Mucosa of rectum (tissue), 2 donors: ENCODE data around the gene APBA1.

Experiments used
- H3K27ac ChIP-seq, 2 donors: one replicate each; pipeline ENCODE4 v1.7.0; 2013; ENCODE audit warnings: inconsistent platforms in 2 of 2, low read depth in 2 of 2, low read length in 2 of 2
- H3K27me3 ChIP-seq, 2 donors: one replicate each; pipeline ENCODE4 v1.7.0; 2013; ENCODE audit warnings: low read length in 2 of 2; ENCODE audit not compliant: control insufficient read depth in 2 of 2, insufficient read depth in 2 of 2
- H3K36me3 ChIP-seq, 2 donors: one replicate each; pipeline ENCODE4 v1.7.0; 2013; ENCODE audit warnings: low read length in 2 of 2; ENCODE audit not compliant: control insufficient read depth in 2 of 2, insufficient read depth in 2 of 2
- H3K4me1 ChIP-seq, 2 donors: one replicate each; pipeline ENCODE4 v1.7.0; 2013; ENCODE audit warnings: low read length in 2 of 2, mild to moderate bottlenecking in 1 of 2; ENCODE audit not compliant: control insufficient read depth in 2 of 2, insufficient read depth in 2 of 2
- H3K4me3 ChIP-seq, 2 donors: one replicate each; pipeline ENCODE4 v1.7.0; 2013; ENCODE audit warnings: low read length in 2 of 2
- H3K9ac ChIP-seq, 2 donors: one replicate each; pipeline ENCODE4 v1.7.0; 2013; ENCODE audit warnings: low read length in 2 of 2, low read depth in 1 of 2, mild to moderate bottlenecking in 1 of 2
- H3K9me3 ChIP-seq, 2 donors: one replicate each; pipeline ENCODE4 v1.7.0; 2013; ENCODE audit warnings: low read length in 2 of 2; ENCODE audit not compliant: control insufficient read depth in 2 of 2
- donor health status: healthy.
- donor health status: Normal muscosa, but diverticular disease.

The APBA1 gene

DNA sequence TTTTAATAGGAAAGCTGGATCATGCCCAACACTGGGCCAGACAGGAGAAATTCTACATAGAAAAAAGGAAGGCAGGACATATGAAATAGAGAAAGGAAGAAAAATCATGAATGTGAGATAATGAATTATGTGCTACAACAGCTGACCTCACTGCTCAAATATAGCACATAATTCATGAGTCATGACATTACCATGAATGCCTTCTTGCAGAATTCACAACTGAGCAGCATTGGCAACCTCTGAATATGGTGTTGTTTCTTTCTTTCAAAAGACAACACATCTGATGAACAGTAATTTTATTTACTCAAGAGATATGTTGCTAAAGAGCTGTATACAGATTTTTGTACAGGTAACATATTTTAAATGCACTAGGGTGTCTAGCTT, 34.4 kb downstream of the APBA1 start:
- no peak overlapping the region for H3K4me3 ChIP-seq
- H3K27ac ChIP-seq, result no peak overlapping the region
- H3K36me3 ChIP-seq, result no peaks in the 10 kb centered on the region
- no peaks in the 10 kb centered on the region for H3K4me1 ChIP-seq
- no peak overlapping the region for H3K9ac ChIP-seq
- H3K9me3 ChIP-seq, result no peaks in the 10 kb centered on the region
- H3K27me3 ChIP-seq, result no peaks in the 10 kb centered on the region

DNA sequence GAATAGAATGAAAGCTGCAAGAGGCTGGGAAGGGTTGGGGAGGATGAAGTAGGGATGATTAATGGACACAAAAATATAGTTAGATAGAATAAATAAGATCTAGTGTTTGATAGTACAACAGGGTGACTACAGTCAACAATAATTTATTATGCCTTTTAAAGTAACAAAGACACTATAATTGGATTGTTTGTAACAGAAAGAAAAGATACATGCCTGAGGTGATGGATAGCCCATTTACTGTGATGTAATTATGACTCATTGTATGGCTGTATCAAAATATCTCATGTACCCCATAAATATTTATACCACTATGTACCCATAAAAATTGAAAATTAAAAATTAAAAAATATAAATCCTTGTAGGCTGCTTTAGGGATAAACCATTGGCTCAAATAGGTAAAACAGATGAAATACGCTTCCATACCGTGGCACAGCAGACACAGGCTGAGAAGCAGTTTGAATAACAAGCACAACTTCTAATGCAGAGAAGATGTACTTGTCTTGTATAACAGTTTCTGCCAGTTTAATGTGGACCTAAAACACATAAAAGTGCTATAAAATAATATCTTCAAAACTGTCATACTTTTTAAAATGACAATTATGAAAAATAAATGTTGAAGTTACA, 34.9 kb downstream of the APBA1 start:
- no peaks in the 10 kb centered on the region for H3K36me3 ChIP-seq
- H3K9me3 ChIP-seq, result no peaks in the 10 kb centered on the region
- H3K4me3 ChIP-seq, result no peak overlapping the region
- H3K27me3 ChIP-seq, result no peaks in the 10 kb centered on the region
- H3K27ac ChIP-seq, result no peak overlapping the region
- no peak overlapping the region for H3K9ac ChIP-seq
- H3K4me1 ChIP-seq, result no peaks in the 10 kb centered on the region

DNA sequence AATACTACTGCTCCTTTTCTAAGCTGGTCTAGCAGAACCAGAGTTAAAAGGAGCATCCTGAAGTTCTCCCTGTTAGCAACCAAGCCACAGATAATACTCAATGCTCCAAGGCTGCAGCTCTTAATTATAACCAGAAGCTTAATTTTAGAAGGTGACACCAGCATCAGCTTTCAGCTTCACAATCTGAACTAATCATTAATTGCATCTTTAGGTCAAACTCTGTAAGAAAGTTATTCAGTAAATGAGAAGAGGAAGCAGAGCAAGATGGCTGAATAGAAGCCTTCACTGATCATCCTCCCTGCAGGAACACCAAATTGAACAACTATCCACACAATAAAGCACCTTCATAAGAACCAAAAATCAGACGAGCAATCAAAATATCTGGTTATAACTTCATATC, 38.5 kb downstream of the APBA1 start:
- H3K4me1 ChIP-seq, result no peaks in the 10 kb centered on the region
- no peak overlapping the region for H3K9ac ChIP-seq
- no peak overlapping the region for H3K4me3 ChIP-seq
- H3K36me3 ChIP-seq, result no peaks in the 10 kb centered on the region
- H3K9me3 ChIP-seq, result no peaks in the 10 kb centered on the region
- no peak overlapping the region for H3K27ac ChIP-seq
- H3K27me3 ChIP-seq, result no peaks in the 10 kb centered on the region

DNA sequence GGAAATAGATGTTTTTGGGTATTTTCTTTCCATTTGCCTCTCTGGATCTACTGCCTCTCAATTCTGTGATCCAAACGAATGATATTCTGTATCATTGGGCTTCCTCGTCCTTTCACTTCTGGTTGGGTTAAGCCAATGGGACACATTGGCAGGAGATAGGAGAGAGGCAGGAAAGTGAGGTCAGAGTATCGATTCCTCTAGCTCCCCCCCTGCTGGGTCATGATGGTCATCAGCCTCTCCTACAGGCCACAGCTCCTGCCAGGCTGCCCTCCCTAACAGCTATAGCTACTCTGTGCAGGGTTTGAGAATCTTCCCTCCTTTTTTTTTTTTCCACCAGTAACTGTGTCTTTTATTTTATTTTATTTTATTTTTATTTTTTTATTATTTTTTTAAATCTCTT, 39.4 kb downstream of the APBA1 start:
- Histone ChIP-seq H3K9me3 (no peaks in the 10 kb centered on the region), H3K27me3 (no peaks in the 10 kb centered on the region), H3K36me3 (no peaks in the 10 kb centered on the region), H3K4me3 (no peak overlapping the region), H3K4me1 (no peaks in the 10 kb centered on the region), H3K27ac (no peak overlapping the region), H3K9ac (no peak overlapping the region)

DNA sequence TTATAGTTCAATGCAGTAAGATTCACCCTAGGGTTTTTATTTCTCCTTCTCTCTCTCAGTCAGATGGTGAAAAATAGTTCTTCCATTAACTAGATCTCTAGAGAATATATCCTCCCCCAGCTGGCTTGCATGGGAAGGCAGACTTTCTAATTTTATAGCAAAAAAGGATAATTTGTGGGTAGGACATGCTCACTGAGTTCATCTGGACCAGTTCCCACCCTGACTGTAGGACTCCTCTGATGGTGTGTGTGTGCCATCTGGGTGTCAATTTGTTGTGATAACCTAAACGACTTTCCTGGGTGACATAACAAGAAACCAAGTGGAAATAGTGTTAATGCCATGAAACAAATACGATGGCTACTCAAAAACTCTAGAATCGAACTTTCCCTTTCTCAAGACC, 44.9 kb downstream of the APBA1 start:
- Histone ChIP-seq H3K9ac (no peak overlapping the region), H3K9me3 (no peaks in the 10 kb centered on the region), H3K36me3 (no peaks in the 10 kb centered on the region), H3K4me3 (no peak overlapping the region), H3K27ac (no peak overlapping the region), H3K4me1 (no peaks in the 10 kb centered on the region), H3K27me3 (no peaks in the 10 kb centered on the region)

DNA sequence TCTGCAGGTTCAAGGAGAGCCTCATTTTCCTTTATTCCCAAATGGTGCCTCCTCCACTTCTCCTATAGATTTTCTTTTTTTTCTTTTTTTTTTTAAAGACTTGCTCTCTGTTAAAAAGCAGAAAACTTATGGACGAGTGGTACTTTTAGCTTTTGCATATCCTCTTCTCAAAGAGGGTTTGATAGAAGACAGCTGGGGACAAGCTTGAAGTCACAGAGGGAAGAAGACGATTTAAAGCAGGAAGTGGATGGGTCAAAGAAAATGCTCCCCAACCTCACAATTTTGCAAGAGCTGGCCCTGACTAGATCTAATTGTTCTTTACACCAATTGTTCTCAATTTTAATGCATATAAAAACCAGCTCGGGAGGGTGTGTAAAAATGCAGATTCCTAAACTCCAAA, 48.9 kb downstream of the APBA1 start:
- Histone ChIP-seq H3K36me3 (no peaks in the 10 kb centered on the region), H3K27me3 (no peaks in the 10 kb centered on the region), H3K27ac (no peak overlapping the region), H3K4me1 (no peaks in the 10 kb centered on the region), H3K9me3 (no peaks in the 10 kb centered on the region), H3K4me3 (no peak overlapping the region), H3K9ac (no peak overlapping the region)

DNA sequence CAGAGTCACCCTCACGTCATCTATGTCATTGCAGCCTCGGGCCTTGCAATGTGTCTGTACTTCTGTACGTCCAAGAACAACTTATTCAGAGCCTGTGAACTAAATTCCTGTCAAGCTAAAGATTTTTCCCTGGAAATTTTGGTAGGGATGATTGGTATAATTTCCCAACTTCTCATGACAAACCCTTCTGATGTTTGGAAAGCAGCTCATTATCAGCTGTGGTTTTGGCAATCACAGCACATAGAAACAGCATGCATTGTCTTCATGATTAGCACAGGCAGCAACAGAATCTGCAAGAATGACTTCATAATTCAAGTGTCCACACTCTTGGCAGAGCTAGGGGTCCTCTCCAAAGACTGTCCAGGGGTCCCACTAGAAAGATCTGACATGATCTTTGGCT, 49.5 kb downstream of the APBA1 start:
- Histone ChIP-seq H3K4me1 (no peaks in the 10 kb centered on the region), H3K9me3 (no peaks in the 10 kb centered on the region), H3K27ac (no peak overlapping the region), H3K9ac (no peak overlapping the region), H3K27me3 (no peaks in the 10 kb centered on the region), H3K36me3 (no peaks in the 10 kb centered on the region), H3K4me3 (no peak overlapping the region)

DNA sequence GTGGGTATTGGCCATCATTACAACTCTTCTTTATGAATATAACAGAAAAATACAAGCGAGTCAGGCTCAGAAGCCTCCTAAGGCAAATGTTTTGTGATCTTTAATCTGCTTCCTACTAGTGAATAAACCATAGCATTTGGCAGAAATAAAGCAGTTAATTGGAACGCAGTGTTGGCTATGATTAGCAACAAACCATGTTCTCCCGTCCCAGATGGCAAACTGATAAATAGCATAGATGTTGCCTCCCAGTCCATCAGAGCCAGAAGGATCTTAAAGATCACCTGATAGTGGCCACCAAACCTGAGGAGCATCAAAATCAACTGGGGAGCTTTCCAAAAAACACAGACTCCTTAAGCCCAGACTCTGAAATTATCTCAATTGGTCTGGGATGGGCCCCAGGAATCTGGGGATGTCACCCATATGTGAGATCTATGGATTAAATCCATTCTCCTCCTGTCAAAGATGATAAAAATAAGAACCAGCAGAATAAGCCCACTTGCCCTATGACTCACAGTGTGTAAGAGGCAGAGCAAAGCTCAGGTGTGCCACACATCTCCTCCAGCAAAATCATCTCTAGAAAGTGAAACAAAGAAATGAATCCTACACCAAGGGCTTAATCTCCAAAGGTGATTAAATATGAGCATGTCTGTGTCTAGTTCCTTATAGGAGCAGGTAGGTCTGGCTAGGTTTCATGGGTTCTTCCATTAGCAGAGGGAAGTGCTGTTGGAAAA, 50.3 kb downstream of the APBA1 start:
- no peak overlapping the region for H3K4me3 ChIP-seq
- H3K4me1 ChIP-seq, result no peaks in the 10 kb centered on the region
- H3K27me3 ChIP-seq, result no peaks in the 10 kb centered on the region
- H3K27ac ChIP-seq, result no peak overlapping the region
- H3K9ac ChIP-seq, result no peak overlapping the region
- no peaks in the 10 kb centered on the region for H3K36me3 ChIP-seq
- H3K9me3 ChIP-seq, result no peaks in the 10 kb centered on the region

DNA sequence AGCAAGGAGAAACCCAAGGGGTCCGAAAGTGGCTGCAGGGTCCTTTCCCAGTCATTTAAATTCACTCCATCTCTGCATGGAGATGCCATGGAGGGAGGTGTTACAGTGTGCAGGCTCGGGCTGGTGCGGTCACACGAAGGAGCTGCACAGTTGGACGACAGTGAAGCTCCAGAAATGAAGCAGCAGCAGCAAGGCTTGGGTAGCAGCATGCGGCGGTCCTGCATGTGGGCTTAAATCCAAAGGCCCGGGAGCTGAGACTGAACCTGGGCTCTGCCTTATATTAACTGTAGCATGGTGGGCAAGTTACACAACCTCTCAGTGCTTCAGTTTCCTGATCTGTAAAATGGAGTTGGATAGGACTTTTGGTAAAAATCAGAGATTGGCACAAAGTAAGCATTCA, 51.4 kb downstream of the APBA1 start:
- Histone ChIP-seq H3K4me1 (no peaks in the 10 kb centered on the region), H3K9ac (no peak overlapping the region), H3K27ac (no peak overlapping the region), H3K27me3 (no peaks in the 10 kb centered on the region), H3K4me3 (no peak overlapping the region), H3K9me3 (no peaks in the 10 kb centered on the region), H3K36me3 (no peaks in the 10 kb centered on the region)

DNA sequence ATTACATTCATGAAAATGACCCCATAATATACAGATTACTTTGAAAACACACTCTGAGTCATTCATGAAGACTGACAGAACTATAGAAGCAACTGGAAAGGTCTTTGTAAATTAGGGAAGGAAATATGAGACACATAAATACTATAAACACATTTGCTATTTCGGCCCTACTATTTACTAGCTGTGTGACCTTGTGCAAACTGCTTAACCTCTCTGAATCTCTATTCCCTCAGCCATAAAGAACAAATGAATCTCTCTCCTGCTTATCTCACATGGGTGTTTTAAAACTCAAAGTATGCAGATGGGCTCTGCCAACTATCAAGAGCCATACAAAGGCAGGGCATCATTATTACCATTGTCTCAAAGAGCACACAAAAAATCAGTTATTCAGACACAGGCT, 52.9 kb downstream of the APBA1 start:
- Histone ChIP-seq H3K4me3 (no peak overlapping the region), H3K36me3 (no peaks in the 10 kb centered on the region), H3K9ac (no peak overlapping the region), H3K27me3 (no peaks in the 10 kb centered on the region), H3K9me3 (no peaks in the 10 kb centered on the region), H3K4me1 (no peaks in the 10 kb centered on the region), H3K27ac (no peak overlapping the region)
